ENCODE results near the gene MTCH1. TPM values are rescaled to one million over a fixed set of nuclear protein-coding genes. Genes with fewer than 3 reads are reported as not detected.
A peak's percentile ranks its signal among the peaks of the same experiment; 100 is the strongest.

MTCH1 gene
- total and polyA plus RNA-seq, 9 of the 15 experiments (the other 6 are each of a cell fraction or from before 2014, with no cell fraction given) = 7.9 to 161 (median 118) TPM

DNA sequence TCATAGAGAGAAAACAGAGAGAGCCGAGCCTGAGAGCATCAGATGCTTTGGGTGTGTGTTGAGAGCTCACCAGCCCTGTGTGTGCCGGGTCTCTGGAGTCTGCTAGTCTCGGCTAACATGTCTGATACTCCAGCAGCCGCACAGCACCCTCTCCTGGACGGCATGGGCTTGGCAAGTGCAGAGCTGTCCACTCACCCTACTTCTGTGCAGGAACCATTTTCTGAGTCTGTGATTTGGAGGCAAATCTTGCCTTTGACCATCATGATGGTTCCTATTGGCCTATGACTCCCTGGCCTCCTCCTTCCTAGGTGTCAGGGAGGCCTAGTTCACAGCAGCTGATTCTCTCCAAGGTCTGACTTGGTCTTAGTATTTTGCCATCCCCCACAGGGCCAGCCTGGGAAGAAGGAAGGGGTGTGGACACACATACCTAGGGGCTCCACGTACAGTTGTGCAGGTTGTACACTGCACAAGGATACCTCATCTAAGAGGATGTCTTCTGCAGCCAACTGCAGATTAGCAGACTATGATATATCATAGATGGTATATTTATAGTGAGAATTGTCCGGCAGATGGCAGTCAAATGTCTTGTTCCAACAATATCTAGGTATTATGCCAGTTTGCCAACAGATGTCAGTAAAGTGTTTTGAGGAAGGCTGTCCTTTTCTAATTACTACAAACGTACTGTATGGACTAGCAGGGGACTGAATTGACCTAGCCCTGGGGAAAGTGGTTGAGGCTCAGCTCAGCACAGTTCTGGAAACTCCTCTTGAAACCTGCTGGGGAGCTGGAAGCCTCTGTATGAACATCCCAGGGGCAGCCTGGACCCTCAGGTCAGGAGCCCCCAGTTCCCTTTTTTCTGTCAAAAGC is 32.4 kb upstream of the MTCH1 start (continued):
- TF ChIP-seq, protein P1, sequence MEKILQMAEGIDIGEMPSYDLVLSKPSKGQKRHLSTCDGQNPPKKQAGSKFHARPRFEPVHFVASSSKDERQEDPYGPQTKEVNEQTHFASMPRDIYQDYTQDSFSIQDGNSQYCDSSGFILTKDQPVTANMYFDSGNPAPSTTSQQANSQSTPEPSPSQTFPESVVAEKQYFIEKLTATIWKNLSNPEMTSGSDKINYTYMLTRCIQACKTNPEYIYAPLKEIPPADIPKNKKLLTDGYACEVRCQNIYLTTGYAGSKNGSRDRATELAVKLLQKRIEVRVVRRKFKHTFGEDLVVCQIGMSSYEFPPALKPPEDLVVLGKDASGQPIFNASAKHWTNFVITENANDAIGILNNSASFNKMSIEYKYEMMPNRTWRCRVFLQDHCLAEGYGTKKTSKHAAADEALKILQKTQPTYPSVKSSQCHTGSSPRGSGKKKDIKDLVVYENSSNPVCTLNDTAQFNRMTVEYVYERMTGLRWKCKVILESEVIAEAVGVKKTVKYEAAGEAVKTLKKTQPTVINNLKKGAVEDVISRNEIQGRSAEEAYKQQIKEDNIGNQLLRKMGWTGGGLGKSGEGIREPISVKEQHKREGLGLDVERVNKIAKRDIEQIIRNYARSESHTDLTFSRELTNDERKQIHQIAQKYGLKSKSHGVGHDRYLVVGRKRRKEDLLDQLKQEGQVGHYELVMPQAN (IDR thresholded peaks at IDR 0.05; ENCODE audit: borderline replicate concordance) = 0 out of 2 replicates have a peak, but pooled peaks have one; percentile 12
- TF ChIP-seq NRF1 (conservative IDR thresholded peaks at IDR 0.05 in 1 of 2, IDR thresholded peaks at IDR 0.05 in 1 of 2) = peak; percentile 42 to 52; a peak in 3 of 4 replicates
- no peak for TF ChIP-seq CSDE1 (IDR thresholded peaks at IDR 0.05)
- no peak; the same call in 1 of the 2 replicates for TF ChIP-seq DMBX1 (CRISPR knock-in tag; IDR thresholded peaks at IDR 0.05; ENCODE audit: borderline replicate concordance)
- no peak for TF ChIP-seq ZNF133 (CRISPR knock-in tag; IDR thresholded peaks at IDR 0.05)
- 0 out of 3 replicates have a peak, but pooled peaks of 1 of the 2 experiments have one; percentile 13 for TF ChIP-seq CBX3 (IDR thresholded peaks at IDR 0.05; ENCODE audit: borderline replicate concordance in 1 of 2, low read length in 2 of 2)
- TF ChIP-seq, protein P2, sequence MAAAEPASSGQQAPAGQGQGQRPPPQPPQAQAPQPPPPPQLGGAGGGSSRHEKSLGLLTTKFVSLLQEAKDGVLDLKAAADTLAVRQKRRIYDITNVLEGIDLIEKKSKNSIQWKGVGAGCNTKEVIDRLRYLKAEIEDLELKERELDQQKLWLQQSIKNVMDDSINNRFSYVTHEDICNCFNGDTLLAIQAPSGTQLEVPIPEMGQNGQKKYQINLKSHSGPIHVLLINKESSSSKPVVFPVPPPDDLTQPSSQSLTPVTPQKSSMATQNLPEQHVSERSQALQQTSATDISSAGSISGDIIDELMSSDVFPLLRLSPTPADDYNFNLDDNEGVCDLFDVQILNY (CRISPR knock-in tag; IDR thresholded peaks at IDR 0.05) = peak; percentile 95; the same call in 1 of the 2 replicates
- TF ChIP-seq, protein P3, sequence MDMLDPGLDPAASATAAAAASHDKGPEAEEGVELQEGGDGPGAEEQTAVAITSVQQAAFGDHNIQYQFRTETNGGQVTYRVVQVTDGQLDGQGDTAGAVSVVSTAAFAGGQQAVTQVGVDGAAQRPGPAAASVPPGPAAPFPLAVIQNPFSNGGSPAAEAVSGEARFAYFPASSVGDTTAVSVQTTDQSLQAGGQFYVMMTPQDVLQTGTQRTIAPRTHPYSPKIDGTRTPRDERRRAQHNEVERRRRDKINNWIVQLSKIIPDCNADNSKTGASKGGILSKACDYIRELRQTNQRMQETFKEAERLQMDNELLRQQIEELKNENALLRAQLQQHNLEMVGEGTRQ (CRISPR knock-in tag; IDR thresholded peaks at IDR 0.05) = no peak
- no peak for TF ChIP-seq PHTF2 (CRISPR knock-in tag; IDR thresholded peaks at IDR 0.05)
- no peak for TF ChIP-seq SRF (CRISPR knock-in tag; IDR thresholded peaks at IDR 0.05)
- no peak for TF ChIP-seq GTF2F1 (IDR thresholded peaks at IDR 0.05; ENCODE audit: low read depth, low read length)
- no peak for TF ChIP-seq PHF8 (IDR thresholded peaks at IDR 0.05; ENCODE audit: borderline replicate concordance, low read length)
- TF ChIP-seq, protein P4, sequence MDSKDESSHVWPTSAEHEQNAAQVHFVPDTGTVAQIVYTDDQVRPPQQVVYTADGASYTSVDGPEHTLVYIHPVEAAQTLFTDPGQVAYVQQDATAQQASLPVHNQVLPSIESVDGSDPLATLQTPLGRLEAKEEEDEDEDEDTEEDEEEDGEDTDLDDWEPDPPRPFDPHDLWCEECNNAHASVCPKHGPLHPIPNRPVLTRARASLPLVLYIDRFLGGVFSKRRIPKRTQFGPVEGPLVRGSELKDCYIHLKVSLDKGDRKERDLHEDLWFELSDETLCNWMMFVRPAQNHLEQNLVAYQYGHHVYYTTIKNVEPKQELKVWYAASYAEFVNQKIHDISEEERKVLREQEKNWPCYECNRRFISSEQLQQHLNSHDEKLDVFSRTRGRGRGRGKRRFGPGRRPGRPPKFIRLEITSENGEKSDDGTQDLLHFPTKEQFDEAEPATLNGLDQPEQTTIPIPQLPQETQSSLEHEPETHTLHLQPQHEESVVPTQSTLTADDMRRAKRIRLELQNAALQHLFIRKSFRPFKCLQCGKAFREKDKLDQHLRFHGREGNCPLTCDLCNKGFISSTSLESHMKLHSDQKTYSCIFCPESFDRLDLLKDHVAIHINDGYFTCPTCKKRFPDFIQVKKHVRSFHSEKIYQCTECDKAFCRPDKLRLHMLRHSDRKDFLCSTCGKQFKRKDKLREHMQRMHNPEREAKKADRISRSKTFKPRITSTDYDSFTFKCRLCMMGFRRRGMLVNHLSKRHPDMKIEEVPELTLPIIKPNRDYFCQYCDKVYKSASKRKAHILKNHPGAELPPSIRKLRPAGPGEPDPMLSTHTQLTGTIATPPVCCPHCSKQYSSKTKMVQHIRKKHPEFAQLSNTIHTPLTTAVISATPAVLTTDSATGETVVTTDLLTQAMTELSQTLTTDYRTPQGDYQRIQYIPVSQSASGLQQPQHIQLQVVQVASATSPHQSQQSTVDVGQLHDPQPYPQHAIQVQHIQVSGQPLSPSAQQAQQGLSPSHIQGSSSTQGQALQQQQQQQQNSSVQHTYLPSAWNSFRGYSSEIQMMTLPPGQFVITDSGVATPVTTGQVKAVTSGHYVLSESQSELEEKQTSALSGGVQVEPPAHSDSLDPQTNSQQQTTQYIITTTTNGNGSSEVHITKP (IDR thresholded peaks at IDR 0.05; ENCODE audit: partially characterized antibody) = no peak
- no peak for TF ChIP-seq ZNF408 (CRISPR knock-in tag; IDR thresholded peaks at IDR 0.05; ENCODE audit: low read depth)
- no peak for TF ChIP-seq TAF1 (IDR thresholded peaks at IDR 0.05; ENCODE audit: control insufficient read depth, extremely low read depth, insufficient read depth, low read length, severe bottlenecking)
- no peak for TF ChIP-seq MYNN (IDR thresholded peaks at IDR 0.05)
- TF ChIP-seq MYNN (CRISPR knock-in tag; IDR thresholded peaks at IDR 0.05) = no peak
- no peak for TF ChIP-seq SMARCC2 (IDR thresholded peaks at IDR 0.05; ENCODE audit: low read depth)
- TF ChIP-seq GATAD2B (IDR thresholded peaks at IDR 0.05; ENCODE audit: borderline replicate concordance) = no peak
- TF ChIP-seq MTA1 (IDR thresholded peaks at IDR 0.05; ENCODE audit: borderline replicate concordance) = peak; percentile 44; the same call in 1 of the 2 replicates
